BE2C (cell line): ENCODE data around the gene LNX2.

ENCODE experiments used
- DNase-seq: peaks from one replicate; pipeline ENCODE4 v3.0.0-alpha.2; 2020
- H3K27me3 ChIP-seq: fragments of 250-450 bp; sonication (Bioruptor Pico); 2 replicates; pipeline ENCODE4 v1.5.1; 2020; ENCODE audit warnings: mild to moderate bottlenecking
- H3K36me3 ChIP-seq: fragments of 250-450 bp; sonication (Bioruptor Pico); 2 replicates; pipeline ENCODE4 v1.5.1; 2020; ENCODE audit warnings: mild to moderate bottlenecking
- H3K4me1 ChIP-seq: fragments of 250-450 bp; sonication (Bioruptor Pico); 2 replicates; pipeline ENCODE4 v1.5.1; 2020
- H3K4me3 ChIP-seq: 2 replicates; pipeline ENCODE4 v1.5.1; 2011; ENCODE audit warnings: low read depth, low read length
- H3K9me3 ChIP-seq: fragments of 250-450 bp; sonication (Bioruptor Pico); 2 replicates; pipeline ENCODE4 v1.5.1; 2020
- TF ChIP-seq, protein P1 (sequence below): IDR thresholded peaks from 2 replicates; pipeline ENCODE4 v1.5.1; 2012; ENCODE audit warnings: mild to moderate bottlenecking, low read depth, low read length

Gene LNX2

DNA sequence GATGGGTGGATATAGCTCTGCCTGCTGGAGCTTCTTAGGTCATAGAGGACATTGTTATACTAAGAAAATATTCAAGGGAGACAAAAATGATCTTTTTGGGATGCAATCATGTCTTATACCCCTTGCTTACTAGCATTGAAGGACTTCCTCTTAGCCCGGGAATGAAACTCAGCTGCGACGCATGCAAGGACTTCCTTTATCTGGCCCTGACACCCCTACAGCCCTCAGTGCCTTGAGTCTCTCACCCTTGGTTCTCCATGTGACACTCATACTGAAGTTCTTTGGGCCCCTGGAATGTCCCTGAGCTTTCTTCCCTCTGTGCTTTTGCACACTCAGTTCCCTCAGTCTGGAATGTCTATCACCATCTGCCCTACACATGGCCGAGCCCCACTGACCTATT is 97.5 kb downstream of the LNX2 start:
- TF ChIP-seq, protein P1, sequence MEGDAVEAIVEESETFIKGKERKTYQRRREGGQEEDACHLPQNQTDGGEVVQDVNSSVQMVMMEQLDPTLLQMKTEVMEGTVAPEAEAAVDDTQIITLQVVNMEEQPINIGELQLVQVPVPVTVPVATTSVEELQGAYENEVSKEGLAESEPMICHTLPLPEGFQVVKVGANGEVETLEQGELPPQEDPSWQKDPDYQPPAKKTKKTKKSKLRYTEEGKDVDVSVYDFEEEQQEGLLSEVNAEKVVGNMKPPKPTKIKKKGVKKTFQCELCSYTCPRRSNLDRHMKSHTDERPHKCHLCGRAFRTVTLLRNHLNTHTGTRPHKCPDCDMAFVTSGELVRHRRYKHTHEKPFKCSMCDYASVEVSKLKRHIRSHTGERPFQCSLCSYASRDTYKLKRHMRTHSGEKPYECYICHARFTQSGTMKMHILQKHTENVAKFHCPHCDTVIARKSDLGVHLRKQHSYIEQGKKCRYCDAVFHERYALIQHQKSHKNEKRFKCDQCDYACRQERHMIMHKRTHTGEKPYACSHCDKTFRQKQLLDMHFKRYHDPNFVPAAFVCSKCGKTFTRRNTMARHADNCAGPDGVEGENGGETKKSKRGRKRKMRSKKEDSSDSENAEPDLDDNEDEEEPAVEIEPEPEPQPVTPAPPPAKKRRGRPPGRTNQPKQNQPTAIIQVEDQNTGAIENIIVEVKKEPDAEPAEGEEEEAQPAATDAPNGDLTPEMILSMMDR, result no peak
- H3K4me3 ChIP-seq, result no peak overlapping the region
- H3K4me1 ChIP-seq, result no peaks in the 10 kb centered on the region
- no peaks in the 10 kb centered on the region for H3K36me3 ChIP-seq
- H3K9me3 ChIP-seq, result no peaks in the 10 kb centered on the region
- no peak for DNase-seq
- H3K27me3 ChIP-seq, result peaks cover 4% of the 10 kb centered on the region; the same call in 1 of the 2 replicates

DNA sequence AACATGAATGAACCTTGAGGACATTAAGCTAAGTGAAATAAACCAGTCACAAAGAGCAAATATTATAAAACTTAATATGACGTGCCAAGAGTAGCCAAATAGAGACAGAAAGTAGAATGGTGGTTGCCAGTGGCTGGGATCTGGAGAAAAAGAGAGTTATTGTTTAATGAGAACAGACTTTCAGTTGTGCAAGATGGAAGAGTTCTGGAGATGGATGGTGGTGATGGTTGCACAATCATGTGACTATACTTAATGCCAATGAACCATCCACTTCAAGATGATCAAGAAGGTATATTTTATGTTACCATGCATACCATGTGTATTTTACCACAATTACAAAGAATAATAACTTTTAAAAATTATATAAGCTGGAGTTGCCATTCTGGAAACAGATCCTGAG is 104.2 kb downstream of the LNX2 start:
- H3K36me3 ChIP-seq, result no peaks in the 10 kb centered on the region
- H3K4me3 ChIP-seq, result no peak overlapping the region
- TF ChIP-seq, protein P1, result no peak
- H3K4me1 ChIP-seq, result no peaks in the 10 kb centered on the region
- peaks cover 4% of the 10 kb centered on the region; the same call in 1 of the 2 replicates for H3K27me3 ChIP-seq
- no peaks in the 10 kb centered on the region for H3K9me3 ChIP-seq
- DNase-seq, result no peak

DNA sequence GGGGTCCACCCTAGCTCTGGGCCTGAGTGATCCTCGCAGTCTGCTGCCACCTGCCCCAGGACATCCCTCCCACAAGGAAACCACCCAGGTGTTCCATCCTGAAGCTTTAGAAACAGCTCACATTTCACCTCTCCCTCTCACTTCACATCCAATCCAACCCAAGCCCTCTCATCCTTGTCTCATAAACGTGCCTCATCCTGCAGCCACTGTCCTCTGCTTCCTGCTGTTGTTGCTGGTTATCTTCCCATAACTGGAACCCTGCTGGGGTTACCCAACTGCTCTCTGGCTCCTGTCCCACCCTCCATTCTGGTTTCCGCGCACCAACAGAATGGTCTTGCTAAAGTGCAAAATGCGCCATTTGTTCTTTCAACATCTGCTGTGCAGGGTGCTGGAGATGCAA is 110.2 kb downstream of the LNX2 start:
- Histone ChIP-seq H3K27me3 (no peaks in the 10 kb centered on the region), H3K4me1 (peaks cover 4% of the 10 kb centered on the region; the same call in 1 of the 2 replicates)

DNA sequence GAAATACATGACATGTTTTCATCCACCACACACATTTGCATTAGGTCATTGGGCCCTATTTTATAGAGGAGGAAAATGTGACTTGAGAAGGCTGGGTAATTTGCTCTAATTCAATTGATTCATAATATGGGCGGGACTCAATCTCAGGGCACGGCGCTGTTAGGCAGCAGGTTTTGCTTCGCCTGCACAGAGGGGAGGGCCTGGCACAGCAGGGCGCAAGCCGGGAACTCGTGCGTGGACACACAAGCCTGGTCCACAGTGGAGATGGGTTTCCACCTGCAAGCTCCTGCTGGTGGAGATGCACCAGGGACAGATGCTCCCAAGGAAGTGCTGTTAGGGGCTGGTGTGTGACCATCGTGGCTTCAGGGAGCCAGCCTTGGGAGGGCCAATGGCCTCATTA is 111.5 kb downstream of the LNX2 start:
- TF ChIP-seq, protein P1, result no peak
- no peaks in the 10 kb centered on the region for H3K9me3 ChIP-seq
- DNase-seq, result no peak
- H3K4me1 ChIP-seq, result peaks cover 11% of the 10 kb centered on the region
- no peaks in the 10 kb centered on the region for H3K27me3 ChIP-seq
- H3K4me3 ChIP-seq, result no peak overlapping the region
- H3K36me3 ChIP-seq, result no peaks in the 10 kb centered on the region

More for the DNA sequence above, 110.2 kb downstream of the LNX2 start:
- no peak for DNase-seq
- no peaks in the 10 kb centered on the region for H3K36me3 ChIP-seq
- TF ChIP-seq, protein P1, result no peak
- no peak overlapping the region for H3K4me3 ChIP-seq
- no peaks in the 10 kb centered on the region for H3K9me3 ChIP-seq

DNA sequence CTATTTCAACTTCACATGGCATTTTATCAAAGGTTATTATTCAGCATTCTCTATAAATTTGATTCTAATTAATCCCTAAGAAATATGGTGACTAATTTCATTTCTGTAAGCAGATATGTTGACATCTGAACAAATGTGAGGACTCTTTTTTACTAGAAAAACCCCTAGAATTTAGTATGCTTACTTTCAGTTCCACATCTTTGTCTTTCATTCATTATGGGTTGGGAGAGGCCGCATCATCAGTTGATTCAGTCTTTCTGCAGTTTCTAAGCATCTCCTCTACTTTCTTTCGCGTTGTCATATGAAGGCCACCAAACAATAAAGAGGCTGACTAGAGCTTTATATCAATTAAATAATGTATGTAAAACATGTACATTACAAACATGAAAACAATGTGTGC is 114.5 kb downstream of the LNX2 start:
- Histone ChIP-seq H3K9me3 (no peaks in the 10 kb centered on the region), H3K36me3 (no peaks in the 10 kb centered on the region), H3K4me1 (peaks cover 19% of the 10 kb centered on the region), H3K4me3 (no peak overlapping the region), H3K27me3 (no peaks in the 10 kb centered on the region)
- TF ChIP-seq, protein P1, result no peak
- no peak for DNase-seq

DNA sequence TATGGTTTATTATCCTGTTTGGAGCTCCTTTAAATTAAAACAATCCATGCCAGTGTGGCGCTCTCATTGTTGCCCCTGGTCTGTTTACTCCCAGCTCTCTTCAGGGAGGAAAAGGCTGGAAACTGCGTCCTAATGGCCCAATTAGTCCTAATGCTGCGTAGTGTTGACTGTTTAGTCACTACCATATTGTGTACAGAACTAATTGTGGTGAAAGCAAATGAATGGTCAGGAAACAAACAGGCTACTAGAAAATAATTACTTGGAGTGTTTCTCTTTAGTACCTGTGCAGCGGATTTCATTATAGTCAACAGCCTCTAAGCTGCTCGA is 115.5 kb downstream of the LNX2 start:
- TF ChIP-seq, protein P1, result no peak
- H3K4me3 ChIP-seq, result no peak overlapping the region
- H3K4me1 ChIP-seq, result peaks cover 22% of the 10 kb centered on the region
- H3K36me3 ChIP-seq, result no peaks in the 10 kb centered on the region
- H3K9me3 ChIP-seq, result no peaks in the 10 kb centered on the region
- H3K27me3 ChIP-seq, result no peaks in the 10 kb centered on the region
- no peak for DNase-seq
